Heart right ventricle (tissue), 16 donors: ENCODE results near the gene SHISAL2A. TPM values are rescaled to one million over a fixed set of nuclear protein-coding genes. Genes with fewer than 3 reads are reported as not detected.
A peak's percentile ranks its signal among the peaks of the same experiment; 100 is the strongest.

ENCODE experiments used
- ATAC-seq, 8 donors: fragments of 200-7000 bp; cut with Tn5 transposase; one replicate each; pipeline ENCODE4 v1.9.1; 2020; ENCODE audit warnings: mild to moderate bottlenecking in 8 of 8, moderate library complexity in 8 of 8, moderate number of reproducible peaks in 1 of 8
- DNase-seq, 2 donors: peaks; one replicate each; pipeline ENCODE4 v3.0.0-alpha.2; 2020
- H3K27ac ChIP-seq, 10 donors: fragments of 200-600 bp; sonication (generic) in 2 of 10; one replicate each; pipeline versions ENCODE4 v1.5.0 to v1.8.0; 2020 to 2022; ENCODE audit warnings: mild to moderate bottlenecking in 3 of 10
- H3K27me3 ChIP-seq, 7 donors: fragments of 200-600 bp; one replicate each; pipeline ENCODE4 v1.8.0; 2021 to 2022; ENCODE audit warnings: mild to moderate bottlenecking in 2 of 7
- H3K36me3 ChIP-seq, 9 donors: fragments of 200-600 bp; sonication (generic) in 1 of 9; one replicate each; pipeline versions ENCODE4 v1.5.0 to v1.8.0; 2020 to 2022; ENCODE audit warnings: mild to moderate bottlenecking in 2 of 9
- H3K4me1 ChIP-seq, 9 donors: fragments of 200-600 bp; sonication (generic) in 1 of 9; one replicate each; pipeline versions ENCODE4 v1.5.0 to v1.8.0; 2020 to 2022; ENCODE audit warnings: mild to moderate bottlenecking in 4 of 9
- H3K4me3 ChIP-seq, 10 donors: fragments of 200-600 bp; sonication (generic) in 2 of 10; one replicate each; pipeline versions ENCODE4 v1.5.0 to v1.8.0; 2020 to 2022; ENCODE audit warnings: mild to moderate bottlenecking in 7 of 10, moderate library complexity in 2 of 10
- H3K9me3 ChIP-seq, 11 donors: fragments of 200-600 bp in 10 of 11; sonication (generic) in 2 of 11; one replicate each; pipeline versions ENCODE4 v1.5.0 to v1.8.0; 2013 to 2022; ENCODE audit warnings: mild to moderate bottlenecking in 2 of 11, control low read depth in 1 of 11, moderate library complexity in 1 of 11
- CTCF ChIP-seq, 9 donors: fragments of 200-600 bp; sonication (generic) in 2 of 9; IDR thresholded peaks; one replicate each; pipeline versions ENCODE4 v1.5.0 to v1.8.0; 2021 to 2022; ENCODE audit warnings: antibody characterized with exemption in 9 of 9, mild to moderate bottlenecking in 5 of 9, moderate library complexity in 1 of 9
- WGBS, 2 donors: extraction: QIAGEN DNeasy Blood & Tissue Kit; methylation state at CpG; one replicate each; pipeline ENCODE4 v1.1.7; 2013; ENCODE audit warnings: inconsistent platforms in 1 of 2; 5-methylcytosine and 5-hydroxymethylcytosine counted together
- intact Hi-C, 10 donors: fragments of 100-400 bp; cut with DNase I; formaldehyde crosslinking; loops; one replicate each; pipeline versions ENCODE4 v1.11.1 to v1.14.2; 2022
- polyA plus RNA-seq, 2 donors: library from polyadenylated mRNA; stranded (reverse); fragments of 200-250 nt; gene quantifications; one replicate each; pipeline ENCODE4 v1.2.3, GENCODE V29; 2013
- total RNA-seq, 10 donors: library from RNA; stranded (reverse); fragmentation: NEBNext Ultra II Directional in 3 of 10; extraction: Animal tissue kit (Norgen Biotek cat#: 25700) in 3 of 10; gene quantifications; one replicate each; pipeline versions ENCODE4 v1.2.1 to v1.2.4, GENCODE V29; 2021 to 2023
- donor health status: Arrhythmogenic right ventricular cardiomyopathy.
- donor health status: ischemic (EF 13 %, LVEDD 7.1; RV severe dilation, severe dysfunction).
- donor health status: healthy with polysubstance abuse.
- donor health status: DM: no; HTN: yes; CAD: no.
- donor health status: DM: no; HTN: no; CAD: no.
- donor health status: ischemic (EF 25% LVEDD 6.9; RV normal size, moderate dysfunction).
- donor health status: ischemic (EF 25% LVEDD 5.7; RV mildly dilated, moderate dysfunction).
- donor health status: healthy.
- donor health status: DM: yes; HTN: yes; CAD: no.
- donor health status: Ischemic cardiomyopathy.
- donor health status: ischemic (EF 35%, LVEDD 5.7; RV mildly dilated, moderate dysfunction).
- donor health status: nonischemic (EF 11% LVEDD 7.7; RV severe dilation, severe dysfunction).
- donor health status: DM: yes; HTN: yes; CAD: no.
- donor health status: PGD.
- donor health status: ischemic (EF 29% LVEDD 5.4; RV normal size, mild dysfunction).
- donor health status: nonischemic (EF 23%, LVEDD 6.1; RV moderate dilation, normal function).

SHISAL2A gene
- total and polyA plus RNA-seq, 12 donors = 0.10 to 0.22 (median 0.19) TPM; not detected in 9

- intact Hi-C loops = loop anchor here in 1 of 10 donors (10.0 kb wide), 1 partner anchor 116 kb away; the partner anchor contains the start of gene TUT4
- H3K4me3 ChIP-seq = no peak overlapping the region
These were observed 37.6 kb downstream of the SHISAL2A start for GRCh38 chr1:52670604-52671003.

GRCh38 chr1:52672946-52673345 lies 40.0 kb downstream of the SHISAL2A start:
- H3K27me3 ChIP-seq = no peaks in the 10 kb centered on the region
- no peak for TF ChIP-seq CTCF (IDR thresholded peaks at IDR 0.05)
- peaks cover 0 to 19% (median 10%) of the 10 kb centered on the region in 9 donors for H3K4me1 ChIP-seq
- no peak overlapping the region for H3K4me3 ChIP-seq
- ATAC-seq (peak in 4 of 8 donors; percentile 46 to 84 (median 48)), DNase-seq (no peak)
- H3K36me3 ChIP-seq = no peaks in the 10 kb centered on the region
- no peak overlapping the region for H3K27ac ChIP-seq
- H3K9me3 ChIP-seq = no peaks in the 10 kb centered on the region
- WGBS, 2 donors = 13 to 16% methylated on average over 1 of the region's 1 CpG
- intact Hi-C loops = loop anchor here in 1 of 10 donors (10.0 kb wide), 1 partner anchor 118 kb away; the partner anchor contains the start of gene TUT4

More at GRCh38 chr1:52670604-52671003, 37.6 kb downstream of the SHISAL2A start:
- Histone ChIP-seq H3K36me3 (no peaks in the 10 kb centered on the region), H3K27me3 (no peaks in the 10 kb centered on the region), H3K27ac (no peak overlapping the region), H3K4me1 (no peaks in the 10 kb centered on the region), H3K9me3 (no peaks in the 10 kb centered on the region)
- 68% methylated on average over 2 of the region's 2 CpGs for WGBS, 2 donors
- no peak for DNase-seq
- TF ChIP-seq CTCF (IDR thresholded peaks at IDR 0.05) = no peak
- ATAC-seq = no peak

- no peaks in the 10 kb centered on the region for H3K9me3 ChIP-seq
- DNase-seq = no peak
- no peak overlapping the region for H3K4me3 ChIP-seq
- intact Hi-C loops = loop anchor here in 1 of 10 donors (10.0 kb wide), 1 partner anchor 119 kb away; the partner anchor contains the start of gene TUT4
- TF ChIP-seq CTCF (IDR thresholded peaks at IDR 0.05) = no peak
- H3K4me1 ChIP-seq = peaks cover 0 to 19% (median 10%) of the 10 kb centered on the region in 9 donors
- no peak for ATAC-seq
- H3K27ac ChIP-seq = no peak overlapping the region
- H3K27me3 ChIP-seq = no peaks in the 10 kb centered on the region
- H3K36me3 ChIP-seq = no peaks in the 10 kb centered on the region
- 88 to 98% methylated on average over 4 of the region's 4 CpGs for WGBS, 2 donors
These were observed 40.5 kb downstream of the SHISAL2A start for GRCh38 chr1:52673513-52673912.

GRCh38 chr1:52674497-52675384 lies 41.8 kb downstream of the SHISAL2A start:
- ATAC-seq = no peak
- Histone ChIP-seq H3K4me3 (no peak overlapping the region), H3K27me3 (no peaks in the 10 kb centered on the region), H3K36me3 (no peaks in the 10 kb centered on the region), H3K4me1 (peaks cover 0 to 19% (median 10%) of the 10 kb centered on the region in 9 donors), H3K27ac (no peak overlapping the region), H3K9me3 (no peaks in the 10 kb centered on the region)
- DNase-seq = no peak
- 66 to 67% methylated on average over 6 of the region's 6 CpGs for WGBS, 2 donors
- TF ChIP-seq CTCF (IDR thresholded peaks at IDR 0.05) = no peak
- intact Hi-C loops = loop anchor here in 1 of 10 donors (10.0 kb wide), 1 partner anchor 120 kb away; the partner anchor contains the start of gene TUT4
